Urothelium cell line (cell line): ENCODE data around the gene DENND4C.
"Not testable (repeated sequence)": the region's sequence is repeated elsewhere in the genome, so short reads cannot be mapped to it uniquely, and the experiment has no call there.

Experiments
- DNase-seq: peaks from one replicate; pipeline ENCODE4 v3.0.0; 2011; ENCODE audit warnings: low spot score, mixed read lengths
- FAIRE-seq: peaks from 2 replicates; lab custom pipeline; 2011; peaks lifted over from hg19 to GRCh38; lab: Jason Lieb, UNC

Gene DENND4C

DNA sequence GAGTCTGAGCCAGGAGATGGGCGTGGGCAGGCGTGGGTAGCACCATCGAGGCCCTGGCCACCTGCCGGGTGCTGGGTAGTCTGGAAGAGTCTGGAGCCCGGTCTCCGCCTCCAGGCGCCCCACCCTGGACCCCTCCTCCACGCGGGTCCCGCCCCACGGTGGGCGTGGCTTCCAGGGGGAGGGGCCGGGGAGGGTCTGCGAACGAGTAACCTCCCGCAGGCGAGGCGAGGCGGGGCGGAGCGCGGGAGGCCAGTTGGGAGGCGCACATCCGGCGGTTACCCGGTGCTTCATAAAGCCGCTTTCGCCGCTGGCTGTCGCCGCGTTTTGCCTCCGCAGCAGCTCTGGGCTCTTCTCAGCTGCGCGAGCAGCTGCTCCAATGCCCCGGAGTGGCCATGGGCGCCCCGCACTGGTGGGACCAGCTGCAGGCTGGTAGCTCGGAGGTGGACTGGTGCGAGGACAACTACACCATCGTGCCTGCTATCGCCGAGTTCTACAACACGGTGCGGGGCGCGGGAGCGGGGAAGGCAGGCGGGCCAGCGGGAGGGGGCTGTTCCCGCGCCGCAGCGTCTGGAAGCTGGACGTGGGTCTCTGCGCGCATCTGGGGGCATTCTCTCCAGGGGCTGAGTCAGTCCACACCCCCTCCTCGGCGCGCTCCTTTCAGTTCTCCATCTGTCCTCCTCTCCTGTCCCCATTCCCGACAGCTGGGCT, 178.4 kb downstream of the DENND4C start, which contains the start of gene ACER2:
TSS of gene ACER2 (plus strand) at position 317 of the 708 bp plus-strand sequence. CDS start at position 393, 76 bp downstream.
- FAIRE-seq: no peak
- DNase-seq: peak; percentile 93

DNA sequence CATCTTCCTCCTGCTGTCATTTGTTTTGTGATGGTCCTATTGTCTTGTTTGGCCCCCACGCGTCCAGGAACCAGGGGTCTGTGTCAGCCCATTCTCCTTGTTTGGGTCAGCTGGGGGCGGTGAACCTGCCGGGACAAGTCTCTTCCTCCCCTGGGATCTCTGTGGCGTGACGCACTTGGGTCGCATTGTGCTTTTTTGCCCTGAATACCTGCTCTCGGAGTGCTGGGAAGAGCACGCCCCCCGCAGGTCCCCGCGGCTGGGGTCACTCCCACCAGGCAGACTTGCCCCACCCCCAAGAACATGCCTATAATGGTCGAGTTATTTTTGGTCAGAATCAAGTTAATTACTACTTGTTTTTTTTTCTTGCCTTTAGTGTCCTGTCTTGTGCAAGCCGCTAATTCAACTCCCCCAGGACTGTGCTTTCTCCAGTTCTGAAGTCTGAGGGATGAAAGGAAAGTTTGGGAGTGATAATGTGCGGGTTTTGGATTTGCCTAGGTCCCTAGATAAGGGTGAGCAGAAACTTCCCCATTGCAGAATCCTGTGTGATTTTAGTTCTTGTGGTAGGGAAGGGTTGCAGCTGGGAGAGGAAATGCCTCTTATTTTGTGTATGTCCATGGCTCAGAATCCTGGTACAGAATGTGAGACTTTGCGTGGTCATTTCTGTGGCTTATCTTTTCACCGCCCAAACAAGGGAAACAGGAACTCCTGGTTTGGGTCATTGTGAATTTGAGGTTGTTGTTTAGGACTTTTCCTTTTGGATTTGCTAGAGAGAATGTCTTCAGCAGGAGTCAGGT, 179.1 kb downstream of the DENND4C start:
- FAIRE-seq (no peak), DNase-seq (peak; percentile 45)

DNA sequence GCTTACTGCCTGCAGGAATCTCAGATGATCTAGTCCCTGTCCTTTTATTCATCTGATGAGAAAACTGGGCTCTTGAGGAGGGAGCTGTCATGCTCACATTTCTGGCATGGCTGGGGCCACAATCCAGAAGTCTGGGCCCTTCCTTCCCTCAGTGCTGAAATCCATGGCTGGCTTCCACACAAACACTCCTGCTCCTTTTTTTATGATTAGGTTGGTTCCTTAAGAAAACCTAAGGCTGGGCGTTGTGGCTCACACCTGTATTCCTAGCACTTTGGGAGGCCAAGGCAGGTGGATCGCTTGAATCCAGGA, 179.7 kb downstream of the DENND4C start:
- DNase-seq: no peak
- FAIRE-seq: no peak

DNA sequence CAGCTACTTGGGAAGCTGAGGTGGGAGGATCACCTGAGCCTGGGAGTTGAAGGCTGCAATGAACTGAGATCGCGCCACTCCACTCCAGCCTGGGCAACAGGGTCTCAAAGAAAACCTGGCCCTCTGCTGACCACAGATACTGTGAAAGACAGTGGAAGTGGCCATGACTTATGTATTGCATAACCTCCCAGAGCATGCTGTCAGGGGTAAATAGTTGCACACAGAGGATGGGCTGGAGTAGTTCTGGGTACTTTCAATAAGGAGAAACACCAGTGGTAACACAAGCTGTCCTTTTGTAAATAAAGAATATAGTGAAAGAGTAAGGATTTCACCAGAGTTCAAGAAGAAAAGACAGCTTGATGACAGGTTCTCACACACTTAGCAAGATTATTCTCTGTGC, 180.1 kb downstream of the DENND4C start:
- FAIRE-seq (no peak), DNase-seq (no peak)

DNA sequence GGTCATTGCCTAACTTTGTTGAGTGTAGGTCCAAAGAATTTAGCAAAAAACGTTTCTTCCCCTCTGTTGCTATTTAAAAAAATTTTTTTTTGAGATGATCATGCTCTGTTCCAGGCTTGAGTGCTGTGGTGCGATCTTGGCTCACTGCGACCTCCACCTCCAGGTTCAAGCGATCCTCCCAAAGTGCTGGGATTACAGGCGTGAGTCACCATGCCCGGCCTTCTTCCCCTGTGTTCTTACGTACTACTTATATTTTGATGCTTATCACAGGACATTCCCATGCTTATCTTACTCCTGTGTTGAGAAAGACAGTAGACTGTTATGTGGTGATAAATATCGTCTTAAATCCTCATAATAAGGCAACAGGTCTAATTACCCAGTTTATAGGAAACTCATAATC, 180.8 kb downstream of the DENND4C start:
- DNase-seq: no peak
- no peak for FAIRE-seq

DNA sequence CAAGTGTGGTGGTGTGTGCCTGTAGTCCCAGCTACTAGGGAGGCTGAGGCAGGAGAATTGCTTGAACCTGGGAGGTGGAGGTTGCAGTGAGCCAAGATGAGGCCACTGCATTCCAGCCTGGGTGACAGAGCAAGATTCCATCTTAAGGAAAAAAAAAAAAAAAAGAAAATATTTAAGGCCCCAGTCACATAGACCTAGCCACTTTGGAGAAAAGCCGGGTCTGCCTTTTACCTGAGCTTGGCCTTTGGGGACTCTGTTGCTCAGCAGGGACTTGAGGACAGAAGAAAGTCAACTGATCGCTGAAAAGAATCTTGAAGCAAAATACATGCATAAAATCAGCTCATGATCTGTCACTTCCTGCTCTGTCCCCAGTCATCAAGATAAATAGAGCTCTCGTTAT, 183.0 kb downstream of the DENND4C start:
- DNase-seq, FAIRE-seq: not testable (repeated sequence)

DNA sequence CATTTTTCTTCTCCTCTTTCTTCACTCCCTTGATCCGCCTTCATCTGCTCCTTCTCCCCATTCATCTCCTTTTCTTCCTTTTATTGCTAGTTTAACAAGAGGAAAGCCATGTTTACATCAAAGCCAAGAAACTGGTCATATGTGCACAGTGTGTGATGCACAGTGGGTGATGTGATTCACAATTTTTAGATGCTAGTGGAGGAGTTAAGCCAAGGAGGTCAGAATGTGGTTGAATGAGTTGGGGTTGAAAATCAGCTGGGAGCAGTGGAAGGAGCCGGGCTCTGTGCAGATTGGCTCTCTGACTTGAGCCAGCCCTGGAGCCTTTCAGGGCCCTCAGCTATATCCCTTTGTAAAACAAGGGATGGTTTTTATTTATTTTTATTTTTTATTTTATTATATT, 185.7 kb downstream of the DENND4C start:
- FAIRE-seq: no peak
- no peak for DNase-seq

DNA sequence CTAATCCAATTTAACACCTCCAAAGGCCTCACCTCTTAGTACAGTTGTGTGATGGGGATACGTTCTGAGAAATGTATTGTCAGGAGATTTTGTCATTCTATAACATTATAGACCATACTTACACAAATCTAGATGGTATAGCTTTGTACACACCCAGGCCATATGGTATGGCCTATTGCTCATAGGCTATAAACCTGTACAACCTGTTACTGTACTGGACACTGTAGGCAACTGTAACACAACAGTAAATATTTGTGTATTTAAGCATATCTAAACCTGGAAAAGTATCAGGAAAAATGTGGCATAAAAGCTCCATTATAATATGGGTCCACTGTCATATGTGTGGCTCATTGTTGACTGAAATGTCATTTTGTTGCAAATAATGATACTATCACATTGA, 190.4 kb downstream of the DENND4C start:
- FAIRE-seq: no peak
- DNase-seq: no peak
